Measurements from ENCODE around the gene TM4SF5.

Gene TM4SF5

DNA sequence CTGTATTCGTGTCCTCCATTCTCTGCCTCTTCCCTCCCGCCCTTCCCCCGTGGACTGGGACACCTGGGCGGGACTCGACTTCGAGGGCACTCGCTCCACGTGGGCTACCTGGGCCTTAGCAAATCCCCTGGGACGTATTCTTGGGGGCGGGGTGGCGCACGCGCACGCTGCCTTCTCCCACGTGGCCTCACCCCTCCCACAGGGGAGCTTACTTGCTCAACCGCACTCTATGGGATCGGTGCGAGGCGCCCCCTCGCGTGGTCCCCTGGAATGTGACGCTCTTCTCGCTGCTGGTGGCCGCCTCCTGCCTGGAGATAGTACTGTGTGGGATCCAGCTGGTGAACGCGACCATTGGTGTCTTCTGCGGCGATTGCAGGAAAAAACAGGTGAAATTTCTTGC, 11.0 kb downstream of the TM4SF5 start:
- no peak for DNase-seq (ENCODE audit: extremely low read depth, insufficient read length)
- H3K4me3 ChIP-seq (replicated peaks; ENCODE audit: low read depth, low read length), result no peak overlapping the region
- TF ChIP-seq, protein P1, sequence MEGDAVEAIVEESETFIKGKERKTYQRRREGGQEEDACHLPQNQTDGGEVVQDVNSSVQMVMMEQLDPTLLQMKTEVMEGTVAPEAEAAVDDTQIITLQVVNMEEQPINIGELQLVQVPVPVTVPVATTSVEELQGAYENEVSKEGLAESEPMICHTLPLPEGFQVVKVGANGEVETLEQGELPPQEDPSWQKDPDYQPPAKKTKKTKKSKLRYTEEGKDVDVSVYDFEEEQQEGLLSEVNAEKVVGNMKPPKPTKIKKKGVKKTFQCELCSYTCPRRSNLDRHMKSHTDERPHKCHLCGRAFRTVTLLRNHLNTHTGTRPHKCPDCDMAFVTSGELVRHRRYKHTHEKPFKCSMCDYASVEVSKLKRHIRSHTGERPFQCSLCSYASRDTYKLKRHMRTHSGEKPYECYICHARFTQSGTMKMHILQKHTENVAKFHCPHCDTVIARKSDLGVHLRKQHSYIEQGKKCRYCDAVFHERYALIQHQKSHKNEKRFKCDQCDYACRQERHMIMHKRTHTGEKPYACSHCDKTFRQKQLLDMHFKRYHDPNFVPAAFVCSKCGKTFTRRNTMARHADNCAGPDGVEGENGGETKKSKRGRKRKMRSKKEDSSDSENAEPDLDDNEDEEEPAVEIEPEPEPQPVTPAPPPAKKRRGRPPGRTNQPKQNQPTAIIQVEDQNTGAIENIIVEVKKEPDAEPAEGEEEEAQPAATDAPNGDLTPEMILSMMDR (IDR thresholded peaks at IDR 0.05; ENCODE audit: insufficient read depth, low read length, poor library complexity, severe bottlenecking), result no peak
- no peaks in the 10 kb centered on the region; the same call in none of the 2 replicates for H3K27me3 ChIP-seq (replicated peaks; ENCODE audit: control insufficient read depth, insufficient read depth, low read length)
- H3K36me3 ChIP-seq (ENCODE audit: control insufficient read depth, insufficient read depth, low read length), result no peaks in the 10 kb centered on the region

DNA sequence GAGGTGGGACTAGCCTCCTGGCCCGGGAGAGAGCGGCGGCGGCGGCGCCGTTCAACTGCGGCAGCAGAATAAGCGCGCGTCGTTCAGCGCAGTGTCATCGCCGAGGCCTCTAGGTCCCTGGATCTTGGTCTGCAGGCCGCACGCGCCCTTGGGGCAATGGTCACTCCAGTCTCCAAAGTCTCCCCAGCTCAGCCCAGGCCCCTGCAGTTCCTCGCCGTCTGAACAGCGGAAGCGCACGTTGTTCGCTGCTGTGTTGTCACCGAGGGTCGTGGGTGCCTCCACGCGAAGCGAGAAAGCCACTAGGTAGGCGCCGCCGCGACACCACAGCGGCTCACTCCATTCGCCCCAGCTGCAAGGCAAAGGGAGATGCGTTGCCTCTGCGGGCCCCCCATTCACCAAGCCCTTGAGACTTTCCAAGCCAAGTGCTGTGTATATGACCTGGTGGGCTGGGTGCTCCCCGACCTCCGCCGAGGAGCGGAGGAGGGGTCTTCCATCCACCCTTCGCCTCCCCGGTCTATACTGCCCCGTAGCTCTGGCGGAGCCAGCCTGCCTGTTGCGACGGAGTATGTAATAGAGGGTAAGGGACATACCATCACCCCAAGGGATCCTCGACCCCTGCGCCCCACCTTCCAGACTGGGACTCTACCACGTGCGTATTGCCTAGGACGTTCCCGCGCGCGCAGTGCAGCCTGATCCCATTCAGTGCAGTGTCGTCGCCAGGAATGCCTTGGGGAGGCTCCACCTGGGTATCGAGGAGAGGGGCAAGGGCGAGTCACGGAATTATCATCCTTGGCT, 13.8 kb downstream of the TM4SF5 start:
- no peak for DNase-seq (ENCODE audit: extremely low read depth, insufficient read length)
- TF ChIP-seq, protein P1 (IDR thresholded peaks at IDR 0.05; ENCODE audit: insufficient read depth, low read length, poor library complexity, severe bottlenecking), result no peak
- Histone ChIP-seq H3K4me3 (replicated peaks; ENCODE audit: low read depth, low read length) (no peak overlapping the region), H3K27me3 (replicated peaks; ENCODE audit: control insufficient read depth, insufficient read depth, low read length) (no peaks in the 10 kb centered on the region; the same call in none of the 2 replicates), H3K36me3 (ENCODE audit: control insufficient read depth, insufficient read depth, low read length) (no peaks in the 10 kb centered on the region)

DNA sequence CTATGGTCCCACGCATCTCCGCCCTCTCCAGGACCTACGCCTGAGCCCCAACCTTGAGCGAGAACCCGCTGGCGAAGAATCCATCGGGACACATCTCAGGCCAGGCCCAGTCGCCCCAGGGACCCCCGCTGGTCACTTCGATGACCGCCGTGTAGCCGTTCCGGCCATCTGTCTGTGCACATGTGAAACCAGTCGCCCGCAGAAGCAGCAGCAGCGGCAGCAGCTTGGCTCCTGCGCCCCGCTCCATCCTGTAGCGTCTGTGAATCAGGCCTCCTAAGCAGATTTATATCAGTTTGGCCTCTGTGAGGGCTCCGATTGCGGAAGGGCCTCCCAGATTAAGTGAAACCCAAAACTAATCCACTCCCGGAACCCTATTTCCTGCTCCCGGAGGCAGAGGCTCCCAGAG, 14.4 kb downstream of the TM4SF5 start, which contains the start of gene VMO1:
Gene VMO1 (minus strand): TSS at position 259 of the 406 bp plus-strand sequence. CDS start 12 bp downstream, at position 247.
- Histone ChIP-seq H3K27me3 (replicated peaks; ENCODE audit: control insufficient read depth, insufficient read depth, low read length) (no peaks in the 10 kb centered on the region; the same call in none of the 2 replicates), H3K36me3 (ENCODE audit: control insufficient read depth, insufficient read depth, low read length) (no peaks in the 10 kb centered on the region), H3K4me3 (replicated peaks; ENCODE audit: low read depth, low read length) (no peak within 1 kb of the TSS)
- TF ChIP-seq, protein P1 (IDR thresholded peaks at IDR 0.05; ENCODE audit: insufficient read depth, low read length, poor library complexity, severe bottlenecking), result no peak
- DNase-seq (ENCODE audit: extremely low read depth, insufficient read length), result no peak

DNA sequence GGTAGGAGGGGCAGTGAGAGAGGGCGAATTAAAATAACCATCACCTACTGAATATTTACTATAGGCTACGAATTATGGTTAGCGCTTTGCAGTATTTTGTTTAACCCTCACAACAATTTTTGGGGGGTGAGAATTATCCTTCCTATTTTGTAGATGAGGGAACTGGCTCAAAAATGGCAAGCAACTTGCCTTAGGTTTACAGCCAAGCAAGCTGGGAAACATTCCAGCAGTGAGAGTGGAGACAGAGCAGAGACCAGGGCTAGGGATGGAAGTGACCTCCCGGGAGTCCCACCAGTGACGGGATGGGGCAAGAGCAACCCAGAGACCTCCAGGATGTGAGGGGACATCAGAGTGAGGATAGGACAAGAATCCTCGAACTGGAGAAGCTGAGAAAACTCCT, 14.8 kb downstream of the TM4SF5 start:
- TF ChIP-seq, protein P1 (IDR thresholded peaks at IDR 0.05; ENCODE audit: insufficient read depth, low read length, poor library complexity, severe bottlenecking), result no peak
- Histone ChIP-seq H3K27me3 (replicated peaks; ENCODE audit: control insufficient read depth, insufficient read depth, low read length) (no peaks in the 10 kb centered on the region; the same call in none of the 2 replicates), H3K4me3 (replicated peaks; ENCODE audit: low read depth, low read length) (no peak overlapping the region), H3K36me3 (ENCODE audit: control insufficient read depth, insufficient read depth, low read length) (no peaks in the 10 kb centered on the region)
- no peak for DNase-seq (ENCODE audit: extremely low read depth, insufficient read length)

DNA sequence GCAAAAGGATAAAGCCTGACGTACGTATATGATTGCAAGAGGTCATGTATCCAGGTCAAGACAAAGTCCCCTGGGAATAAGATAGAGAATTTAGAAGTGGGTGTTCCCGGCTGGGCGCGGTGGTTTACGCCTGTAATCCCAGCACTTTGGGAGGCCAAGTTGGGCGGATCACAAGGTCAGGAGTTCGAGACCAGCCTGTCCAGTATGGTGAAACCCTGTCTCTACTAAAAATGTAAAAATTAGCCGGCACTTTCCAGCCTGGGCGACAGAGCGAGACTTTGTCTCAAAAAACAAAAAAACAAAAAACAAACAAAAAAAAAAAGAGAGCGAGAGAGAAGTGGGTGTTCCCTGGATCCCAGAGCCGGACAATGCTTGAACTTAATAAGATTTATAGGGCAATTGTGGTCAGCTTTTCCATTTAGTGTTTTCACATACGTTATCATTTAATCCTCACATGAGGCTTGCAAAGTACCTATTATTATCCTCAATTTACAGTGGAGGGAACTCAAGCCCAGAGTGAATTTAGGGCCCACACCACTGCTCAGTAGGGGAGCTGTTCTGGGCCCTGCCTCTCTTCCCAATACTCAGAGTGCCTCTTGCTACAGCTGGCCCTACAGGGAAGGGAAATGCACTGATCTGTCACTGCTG, 16.6 kb downstream of the TM4SF5 start:
- Histone ChIP-seq H3K36me3 (ENCODE audit: control insufficient read depth, insufficient read depth, low read length) (no peaks in the 10 kb centered on the region), H3K4me3 (replicated peaks; ENCODE audit: low read depth, low read length) (no peak overlapping the region), H3K27me3 (replicated peaks; ENCODE audit: control insufficient read depth, insufficient read depth, low read length) (no peaks in the 10 kb centered on the region; the same call in none of the 2 replicates)
- no peak for DNase-seq (ENCODE audit: extremely low read depth, insufficient read length)
- TF ChIP-seq, protein P1 (IDR thresholded peaks at IDR 0.05; ENCODE audit: insufficient read depth, low read length, poor library complexity, severe bottlenecking), result no peak

All from GM06990 (cell line).